Astrocyte (in vitro differentiated cells and primary cell): Measurements from ENCODE around the gene SHISA9.

Source experiments
- EZH2 ChIP-seq: IDR thresholded peaks from 2 replicates; pipeline ENCODE4 v1.6.1; 2012; ENCODE audit warnings: mild to moderate bottlenecking, low read length, inconsistent platforms; ENCODE audit not compliant: insufficient read depth
- TF ChIP-seq, protein P1 (sequence below): IDR thresholded peaks from 2 replicates; pipeline ENCODE4 v1.5.1; 2011; ENCODE audit warnings: low read depth, mild to moderate bottlenecking, inconsistent platforms, low read length, moderate library complexity; ENCODE audit not compliant: insufficient read depth

GRCh38 chr16:12959072-12959471 is 57.7 kb downstream of the SHISA9 start:
- TF ChIP-seq, protein P1, sequence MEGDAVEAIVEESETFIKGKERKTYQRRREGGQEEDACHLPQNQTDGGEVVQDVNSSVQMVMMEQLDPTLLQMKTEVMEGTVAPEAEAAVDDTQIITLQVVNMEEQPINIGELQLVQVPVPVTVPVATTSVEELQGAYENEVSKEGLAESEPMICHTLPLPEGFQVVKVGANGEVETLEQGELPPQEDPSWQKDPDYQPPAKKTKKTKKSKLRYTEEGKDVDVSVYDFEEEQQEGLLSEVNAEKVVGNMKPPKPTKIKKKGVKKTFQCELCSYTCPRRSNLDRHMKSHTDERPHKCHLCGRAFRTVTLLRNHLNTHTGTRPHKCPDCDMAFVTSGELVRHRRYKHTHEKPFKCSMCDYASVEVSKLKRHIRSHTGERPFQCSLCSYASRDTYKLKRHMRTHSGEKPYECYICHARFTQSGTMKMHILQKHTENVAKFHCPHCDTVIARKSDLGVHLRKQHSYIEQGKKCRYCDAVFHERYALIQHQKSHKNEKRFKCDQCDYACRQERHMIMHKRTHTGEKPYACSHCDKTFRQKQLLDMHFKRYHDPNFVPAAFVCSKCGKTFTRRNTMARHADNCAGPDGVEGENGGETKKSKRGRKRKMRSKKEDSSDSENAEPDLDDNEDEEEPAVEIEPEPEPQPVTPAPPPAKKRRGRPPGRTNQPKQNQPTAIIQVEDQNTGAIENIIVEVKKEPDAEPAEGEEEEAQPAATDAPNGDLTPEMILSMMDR = no peak
- no peak for TF ChIP-seq EZH2
